Ishikawa (cell line): ENCODE data around the gene MICALL2.

Experiments
- CEBPB ChIP-seq: IDR thresholded peaks from 2 replicates; pipeline ENCODE4 v1.6.1; 2012
- CREB1 ChIP-seq: IDR thresholded peaks from 2 replicates; pipeline ENCODE4 v1.6.1; 2012; ENCODE audit warnings: low read depth
- EGR1 ChIP-seq: IDR thresholded peaks from 2 replicates; pipeline ENCODE4 v1.6.1; 2012
- EP300 ChIP-seq: IDR thresholded peaks from 2 replicates; pipeline ENCODE4 v1.6.1; 2012; ENCODE audit warnings: borderline replicate concordance
- FOXM1 ChIP-seq: IDR thresholded peaks from 2 replicates; pipeline ENCODE4 v1.6.1; 2012; ENCODE audit warnings: low read depth, borderline replicate concordance
- NFIC ChIP-seq: IDR thresholded peaks from 2 replicates; pipeline ENCODE4 v1.6.1; 2012
- RAD21 ChIP-seq: IDR thresholded peaks from 2 replicates; pipeline ENCODE4 v1.6.1; 2012; ENCODE audit warnings: low read depth
- TAF1 ChIP-seq: IDR thresholded peaks from 2 replicates; pipeline ENCODE4 v1.6.1; 2012; ENCODE audit warnings: low read depth, mild to moderate bottlenecking
- TCF12 ChIP-seq: IDR thresholded peaks from 2 replicates; pipeline ENCODE4 v1.6.1; 2012; ENCODE audit warnings: low read depth
- TEAD4 ChIP-seq: IDR thresholded peaks from 2 replicates; pipeline ENCODE4 v1.6.1; 2012
- YY1 ChIP-seq: IDR thresholded peaks from 2 replicates; pipeline ENCODE4 v1.6.1; 2012; ENCODE audit warnings: low read depth
- ZBTB7A ChIP-seq: IDR thresholded peaks from 2 replicates; pipeline ENCODE4 v1.6.1; 2012; ENCODE audit warnings: low read depth
- TF ChIP-seq, protein P1 (sequence below): IDR thresholded peaks from 2 replicates; pipeline ENCODE4 v1.6.1; 2012; ENCODE audit warnings: low read depth, mild to moderate bottlenecking
- TF ChIP-seq, protein P2 (sequence below): IDR thresholded peaks from 2 replicates; pipeline ENCODE4 v1.6.1; 2012
- TF ChIP-seq, protein P3 (sequence below): IDR thresholded peaks from 2 replicates; pipeline ENCODE4 v1.6.1; 2012

Gene MICALL2

DNA sequence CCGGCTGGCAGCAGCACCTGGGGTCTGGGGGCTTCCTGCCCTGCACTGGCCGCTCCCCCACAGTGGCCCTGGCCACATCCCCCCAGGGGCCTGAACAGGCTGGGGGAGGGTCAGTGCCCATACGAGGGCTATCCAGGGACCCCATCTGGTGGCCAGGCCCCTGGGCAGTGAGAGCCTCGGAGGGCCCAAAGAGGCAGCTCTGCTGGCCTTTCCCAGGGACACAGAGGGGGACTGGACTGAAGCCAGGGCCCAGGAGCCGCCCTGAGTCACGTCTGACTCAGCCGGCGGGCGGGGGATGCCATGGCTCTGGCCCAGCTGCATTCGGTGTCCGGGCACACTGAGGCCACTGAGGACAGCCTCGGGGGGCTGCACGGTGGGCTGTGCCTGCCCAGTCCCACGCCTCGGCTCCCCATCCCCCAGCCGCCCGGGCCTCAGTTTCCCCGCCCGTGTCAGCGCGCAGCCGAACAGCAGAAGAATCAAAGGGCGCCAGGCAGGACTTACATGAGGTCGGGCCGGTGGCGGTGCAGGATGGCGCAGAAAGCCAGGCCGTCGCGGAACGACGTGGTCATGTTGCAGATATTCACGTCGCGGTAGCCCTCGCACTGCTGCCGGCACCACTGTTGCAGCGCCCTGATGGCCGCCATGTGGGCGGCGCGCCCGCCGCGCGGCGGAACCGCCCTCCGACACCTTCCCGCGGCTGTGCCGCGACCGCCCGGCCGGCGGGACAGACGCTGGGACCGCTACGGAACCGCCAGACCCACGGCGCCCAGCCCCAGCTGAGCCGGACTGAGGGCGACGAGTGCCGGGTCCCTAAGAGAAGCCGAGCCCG is at the start of gene MICALL2:
TSS of gene MICALL2 (minus strand) at position 788 of the 829 bp plus-strand sequence. CDS start at position 644, 144 bp downstream.
- TF ChIP-seq TAF1 (peak; percentile 63; the same call in 1 of the 2 replicates), RAD21 (no peak), FOXM1 (no peak), CEBPB (no peak), EGR1 (no peak), CREB1 (no peak), ZBTB7A (peak; percentile 51; the same call in 1 of the 2 replicates), TEAD4 (no peak; the same call in 1 of the 2 replicates), YY1 (peak; percentile 67), EP300 (no peak), TCF12 (no peak; the same call in 1 of the 2 replicates), NFIC (peak; percentile 88)
- TF ChIP-seq, protein P1, sequence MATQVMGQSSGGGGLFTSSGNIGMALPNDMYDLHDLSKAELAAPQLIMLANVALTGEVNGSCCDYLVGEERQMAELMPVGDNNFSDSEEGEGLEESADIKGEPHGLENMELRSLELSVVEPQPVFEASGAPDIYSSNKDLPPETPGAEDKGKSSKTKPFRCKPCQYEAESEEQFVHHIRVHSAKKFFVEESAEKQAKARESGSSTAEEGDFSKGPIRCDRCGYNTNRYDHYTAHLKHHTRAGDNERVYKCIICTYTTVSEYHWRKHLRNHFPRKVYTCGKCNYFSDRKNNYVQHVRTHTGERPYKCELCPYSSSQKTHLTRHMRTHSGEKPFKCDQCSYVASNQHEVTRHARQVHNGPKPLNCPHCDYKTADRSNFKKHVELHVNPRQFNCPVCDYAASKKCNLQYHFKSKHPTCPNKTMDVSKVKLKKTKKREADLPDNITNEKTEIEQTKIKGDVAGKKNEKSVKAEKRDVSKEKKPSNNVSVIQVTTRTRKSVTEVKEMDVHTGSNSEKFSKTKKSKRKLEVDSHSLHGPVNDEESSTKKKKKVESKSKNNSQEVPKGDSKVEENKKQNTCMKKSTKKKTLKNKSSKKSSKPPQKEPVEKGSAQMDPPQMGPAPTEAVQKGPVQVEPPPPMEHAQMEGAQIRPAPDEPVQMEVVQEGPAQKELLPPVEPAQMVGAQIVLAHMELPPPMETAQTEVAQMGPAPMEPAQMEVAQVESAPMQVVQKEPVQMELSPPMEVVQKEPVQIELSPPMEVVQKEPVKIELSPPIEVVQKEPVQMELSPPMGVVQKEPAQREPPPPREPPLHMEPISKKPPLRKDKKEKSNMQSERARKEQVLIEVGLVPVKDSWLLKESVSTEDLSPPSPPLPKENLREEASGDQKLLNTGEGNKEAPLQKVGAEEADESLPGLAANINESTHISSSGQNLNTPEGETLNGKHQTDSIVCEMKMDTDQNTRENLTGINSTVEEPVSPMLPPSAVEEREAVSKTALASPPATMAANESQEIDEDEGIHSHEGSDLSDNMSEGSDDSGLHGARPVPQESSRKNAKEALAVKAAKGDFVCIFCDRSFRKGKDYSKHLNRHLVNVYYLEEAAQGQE = no peak
- TF ChIP-seq, protein P2, sequence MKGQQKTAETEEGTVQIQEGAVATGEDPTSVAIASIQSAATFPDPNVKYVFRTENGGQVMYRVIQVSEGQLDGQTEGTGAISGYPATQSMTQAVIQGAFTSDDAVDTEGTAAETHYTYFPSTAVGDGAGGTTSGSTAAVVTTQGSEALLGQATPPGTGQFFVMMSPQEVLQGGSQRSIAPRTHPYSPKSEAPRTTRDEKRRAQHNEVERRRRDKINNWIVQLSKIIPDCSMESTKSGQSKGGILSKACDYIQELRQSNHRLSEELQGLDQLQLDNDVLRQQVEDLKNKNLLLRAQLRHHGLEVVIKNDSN = no peak
- TF ChIP-seq, protein P3, sequence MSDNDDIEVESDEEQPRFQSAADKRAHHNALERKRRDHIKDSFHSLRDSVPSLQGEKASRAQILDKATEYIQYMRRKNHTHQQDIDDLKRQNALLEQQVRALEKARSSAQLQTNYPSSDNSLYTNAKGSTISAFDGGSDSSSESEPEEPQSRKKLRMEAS = peak; percentile 59

DNA sequence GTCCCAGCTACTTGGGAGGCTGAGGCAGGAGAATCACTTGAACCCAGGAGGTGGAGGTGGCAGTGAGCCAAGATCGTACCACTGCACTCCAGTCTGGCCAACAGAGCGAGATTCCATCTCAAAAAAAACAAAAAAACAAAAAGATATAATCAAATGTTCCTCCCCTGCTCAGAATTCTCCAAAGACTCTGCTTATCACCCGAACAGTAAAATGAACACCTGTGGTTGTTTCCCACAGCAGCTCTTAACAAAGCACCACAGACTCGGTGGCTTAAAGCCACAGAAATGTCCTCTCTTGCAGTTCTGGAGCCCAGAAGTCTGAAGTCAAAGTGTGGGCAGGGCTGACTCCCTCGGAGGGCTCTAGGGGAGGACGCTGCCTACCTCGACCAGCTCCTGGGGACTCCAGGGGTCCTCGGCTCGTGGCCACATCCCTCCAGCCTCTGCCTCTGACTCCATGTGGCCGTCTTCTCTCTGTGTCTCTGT is 49.0 kb upstream of the MICALL2 start:
- TF ChIP-seq, protein P2 = no peak
- no peak for TF ChIP-seq TCF12

DNA sequence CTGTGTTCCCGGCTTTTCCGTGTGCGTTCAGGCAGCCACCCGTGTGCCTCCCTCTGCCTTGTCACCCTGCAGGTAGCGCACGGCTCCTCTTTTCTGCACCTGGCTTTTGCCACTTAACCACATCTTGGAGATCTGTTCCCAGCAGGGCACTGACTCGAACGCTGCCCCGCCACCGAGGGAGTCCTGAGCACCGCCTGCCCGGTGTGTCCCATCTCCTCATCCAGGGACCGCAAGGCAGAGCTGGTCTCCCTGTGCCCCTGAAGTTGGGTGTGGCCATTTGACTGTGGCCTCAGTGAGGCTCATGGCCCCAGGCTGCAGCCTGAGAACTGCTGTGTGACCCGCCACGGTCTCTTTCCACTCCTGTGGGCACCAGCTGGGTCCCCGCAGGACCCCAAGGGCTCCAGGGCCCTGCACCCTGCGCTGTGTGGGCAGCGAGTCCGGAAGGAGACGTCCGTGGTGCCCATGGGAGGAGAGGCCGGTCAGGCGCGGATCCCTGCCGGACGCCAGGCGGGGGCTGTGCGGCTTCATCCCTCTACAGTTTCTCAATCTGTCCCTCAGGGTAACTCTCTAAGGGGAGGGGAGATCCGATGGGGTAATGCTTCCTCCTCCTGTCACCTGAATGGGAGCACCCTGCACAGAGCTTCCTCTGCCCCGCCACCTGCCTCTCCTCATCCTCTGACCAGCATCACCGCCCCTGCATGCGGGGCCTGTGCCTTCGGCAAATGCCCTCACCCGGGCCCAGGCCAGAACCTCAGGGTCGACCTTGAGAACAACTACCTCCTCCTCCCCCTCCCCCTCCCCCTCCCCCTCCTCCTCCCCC is 46.7 kb upstream of the MICALL2 start:
- TF ChIP-seq ZBTB7A = no peak
- TF ChIP-seq NFIC = no peak
- TF ChIP-seq CREB1 = no peak

DNA sequence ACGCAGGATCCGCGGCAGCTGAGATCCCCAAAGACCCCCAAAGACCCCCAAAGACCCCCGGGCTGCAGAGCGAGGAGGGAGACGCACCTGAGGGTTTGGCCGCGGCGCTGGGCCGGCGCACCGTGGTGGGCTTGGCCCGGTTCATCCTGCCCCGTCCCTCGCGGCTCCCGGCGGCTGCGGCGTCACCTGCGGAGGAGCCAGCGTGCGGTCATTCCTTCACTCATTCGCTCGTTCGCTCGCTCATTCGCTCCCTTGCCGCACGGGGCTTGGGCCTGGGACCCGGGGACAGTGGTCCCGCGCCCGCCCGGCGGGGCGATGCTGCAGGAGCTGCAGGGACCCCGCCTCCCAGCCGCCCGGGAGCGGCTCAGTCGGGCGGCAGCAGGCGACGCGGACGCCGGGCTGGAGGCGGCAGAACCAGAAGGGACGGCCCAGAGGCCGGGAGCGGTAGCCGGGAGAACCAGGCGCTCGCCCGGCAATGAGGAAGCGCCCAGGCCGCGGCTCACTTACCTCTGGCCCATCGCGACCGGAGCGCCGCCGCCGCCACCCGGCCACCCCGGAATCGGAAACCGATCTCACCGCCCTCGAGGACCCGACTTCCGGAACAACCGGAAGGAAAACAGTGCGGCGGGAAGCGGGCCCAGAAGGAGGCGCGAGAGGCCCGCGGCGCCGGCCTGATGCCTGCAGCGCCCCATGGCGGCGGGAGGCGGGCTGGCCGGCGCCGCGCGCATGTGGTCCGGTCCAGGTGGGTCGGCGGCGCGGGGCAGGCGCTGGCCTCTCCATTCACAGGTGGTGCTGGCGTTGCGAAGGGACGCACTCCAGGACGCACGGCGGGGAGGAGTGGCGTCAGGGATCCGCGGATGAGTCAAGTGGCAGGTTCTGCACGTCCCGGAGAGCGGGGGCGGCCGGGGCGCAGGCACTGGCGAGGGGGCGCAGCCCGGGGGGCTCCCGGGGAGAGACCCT is 44.8 kb upstream of the MICALL2 start, which contains the start of gene INTS1:
TSS of gene INTS1 (minus strand) at position 574 of the 960 bp plus-strand sequence. CDS start at position 145, 429 bp downstream.
- TF ChIP-seq FOXM1 (peak; percentile 53; the same call in 1 of the 2 replicates), YY1 (peak; percentile 72), EGR1 (peak; percentile 66; the same call in 1 of the 2 replicates), TCF12 (peak; percentile 83), TAF1 (peak; percentile 90), NFIC (peak; percentile 50; the same call in 1 of the 2 replicates), TEAD4 (peak; percentile 7; the same call in 1 of the 2 replicates), CREB1 (no peak; the same call in 1 of the 2 replicates), CEBPB (peak; percentile 32; the same call in 1 of the 2 replicates), RAD21 (peak; percentile 38; the same call in 1 of the 2 replicates), ZBTB7A (peak; percentile 81), EP300 (peak; percentile 60; the same call in 1 of the 2 replicates)
- TF ChIP-seq, protein P3 = peak; percentile 89
- TF ChIP-seq, protein P2 = no peak; the same call in 1 of the 2 replicates
- TF ChIP-seq, protein P1 = no peak
